Fibroblast of skin of back (primary cell): ENCODE results near the gene CKAP4.

Experiments
- DNase-seq: peaks from one replicate; pipeline ENCODE4 v3.0.0-alpha.2; 2013

The CKAP4 gene

GRCh38 chr12:106195621-106196027 lies 52.2 kb downstream of the CKAP4 start:
- peak; percentile 48 for DNase-seq

- DNase-seq: no peak
Observed at GRCh38 chr12:106194351-106194750, 53.5 kb downstream of the CKAP4 start.

- no peak for DNase-seq
Observed at GRCh38 chr12:106193394-106194215, 54.2 kb downstream of the CKAP4 start.

- DNase-seq: no peak
Observed at GRCh38 chr12:106192659-106193393, 55.0 kb downstream of the CKAP4 start.

- DNase-seq: no peak
Observed at GRCh38 chr12:106190581-106190980, 57.2 kb downstream of the CKAP4 start.

- DNase-seq: no peak
Observed at GRCh38 chr12:106189341-106189740, 58.5 kb downstream of the CKAP4 start.

- no peak for DNase-seq
Observed at GRCh38 chr12:106188256-106188655, 59.6 kb downstream of the CKAP4 start.
